DLD1 (cell line): ENCODE results near the gene URM1.
"Not testable (repeated sequence)": the region's sequence is repeated elsewhere in the genome, so short reads cannot be mapped to it uniquely, and the experiment has no call there.

Experiments used
- in situ Hi-C: cut with HindIII; loops from 2 replicates; pipeline ENCODE4 v1.10.0; 2017; ENCODE audit warnings: low sequenced_read_pairs

Gene URM1

DNA sequence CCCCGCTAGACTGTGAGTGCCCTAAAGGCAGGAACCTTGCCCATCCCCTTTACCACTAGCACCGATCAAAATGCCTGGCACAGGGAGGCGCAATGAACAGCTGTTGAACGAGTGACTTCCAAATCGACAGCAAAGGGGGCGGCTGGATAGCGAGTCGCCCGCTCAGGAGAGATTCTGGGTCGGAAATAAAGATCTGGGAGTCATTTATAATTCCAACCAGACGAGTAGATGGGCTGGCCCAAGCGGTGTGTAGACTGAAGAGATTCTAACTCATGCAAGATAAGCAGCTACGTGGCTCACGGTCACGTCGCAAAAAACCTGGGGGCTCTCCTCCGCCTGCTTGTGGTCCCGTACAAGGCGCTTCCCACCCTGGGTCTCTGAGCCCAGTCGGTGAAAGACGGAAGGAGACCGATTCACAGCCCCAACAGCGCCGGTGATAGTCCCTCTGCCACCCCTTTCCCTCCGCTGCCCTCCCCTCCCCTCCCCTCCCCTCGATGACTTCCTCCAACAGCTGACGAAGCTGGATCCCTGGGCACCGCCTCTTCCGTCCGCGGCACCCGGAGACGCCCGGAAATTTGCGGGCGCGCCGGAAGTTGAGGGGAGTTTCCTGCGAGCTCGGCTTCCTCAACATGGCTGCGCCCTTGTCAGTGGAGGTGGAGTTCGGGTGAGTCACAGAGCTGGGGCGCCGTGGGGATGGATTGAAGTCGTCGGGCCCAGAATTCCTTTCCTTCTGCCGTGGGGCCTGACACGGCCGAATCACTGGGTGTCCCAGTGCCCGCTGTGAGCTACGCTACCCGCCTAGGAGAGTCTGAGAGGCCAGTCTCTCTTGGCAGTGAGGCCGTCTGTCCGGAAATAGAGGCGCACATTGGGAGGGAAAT is at the start of gene URM1:
Gene URM1 (plus strand): TSS at position 623 of the 878 bp plus-strand sequence. CDS start 7 bp downstream, at position 630.
- in situ Hi-C loops: no loop called here

DNA sequence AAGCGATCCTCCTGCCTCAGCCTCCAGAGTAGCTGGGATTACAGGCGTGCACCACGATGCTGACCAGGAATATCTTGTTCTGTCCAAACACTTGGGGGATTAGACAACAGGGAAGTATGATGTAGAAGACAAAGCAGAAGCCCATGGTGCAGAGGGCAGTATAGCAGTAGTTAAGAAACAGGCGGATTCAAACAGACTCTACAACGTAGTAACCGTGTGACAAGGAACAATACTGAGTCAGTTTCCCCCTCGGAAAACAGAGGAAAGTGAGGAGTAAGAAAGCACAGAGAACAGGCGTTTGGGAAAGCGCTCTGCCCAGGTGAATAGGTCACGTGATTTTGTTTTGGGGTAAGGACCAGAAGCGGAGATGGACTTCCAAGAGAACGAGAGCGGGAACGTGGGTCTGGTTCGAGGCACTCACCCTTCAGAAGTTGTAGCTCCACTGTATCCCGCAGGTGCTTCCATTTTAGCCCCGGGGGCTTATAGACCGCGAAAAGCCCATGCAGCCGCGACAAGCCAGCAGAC is 49.2 kb upstream of the URM1 start:
- in situ Hi-C loops: no loop called here

DNA sequence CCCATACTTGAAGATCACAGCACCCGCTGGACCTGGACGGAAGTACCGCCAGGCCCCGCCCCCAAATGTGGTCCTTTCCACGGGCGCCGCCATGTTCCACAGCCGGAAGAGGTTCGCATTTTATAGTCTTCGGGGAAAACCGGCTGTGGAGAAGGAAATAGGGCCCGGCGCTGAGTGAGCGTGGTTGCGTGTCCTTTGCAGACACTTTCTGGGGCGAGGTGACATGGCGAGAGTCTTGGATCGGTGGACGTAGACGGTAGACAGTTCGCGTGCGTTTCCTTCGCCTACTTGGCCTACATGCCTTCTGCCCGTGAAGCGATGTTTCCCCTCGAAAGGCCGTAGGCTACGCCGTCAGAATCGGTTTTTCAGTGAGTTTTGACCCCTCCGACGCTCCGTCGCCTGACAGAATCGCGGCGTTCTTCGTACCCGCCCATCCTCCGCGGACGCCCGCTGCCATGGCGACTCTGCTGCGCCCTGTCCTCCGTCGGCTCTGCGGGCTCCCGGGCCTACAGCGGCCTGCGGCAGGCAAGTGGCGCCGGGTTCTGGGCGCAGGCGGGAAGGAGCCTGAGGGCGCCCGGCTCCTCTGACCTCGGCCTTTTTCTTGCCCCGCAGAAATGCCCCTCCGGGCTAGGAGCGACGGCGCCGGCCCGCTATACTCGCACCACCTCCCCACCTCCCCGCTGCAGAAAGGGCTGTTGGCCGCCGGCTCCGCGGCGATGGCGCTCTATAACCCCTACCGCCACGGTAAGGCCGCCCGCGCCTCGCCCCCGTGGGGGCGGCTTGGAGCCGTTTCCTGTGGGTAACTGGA is 48.6 kb upstream of the URM1 start, which contains the start of the genes COQ4 and TRUB2:
Gene COQ4 (plus strand): TSS at position 436 of the 808 bp plus-strand sequence. CDS start 20 bp downstream, at position 456.
Gene TRUB2 (minus strand): TSS at position 44 of the 808 bp plus-strand sequence. CDS start 39 bp downstream, at position 5.
- in situ Hi-C loops: no loop called here

DNA sequence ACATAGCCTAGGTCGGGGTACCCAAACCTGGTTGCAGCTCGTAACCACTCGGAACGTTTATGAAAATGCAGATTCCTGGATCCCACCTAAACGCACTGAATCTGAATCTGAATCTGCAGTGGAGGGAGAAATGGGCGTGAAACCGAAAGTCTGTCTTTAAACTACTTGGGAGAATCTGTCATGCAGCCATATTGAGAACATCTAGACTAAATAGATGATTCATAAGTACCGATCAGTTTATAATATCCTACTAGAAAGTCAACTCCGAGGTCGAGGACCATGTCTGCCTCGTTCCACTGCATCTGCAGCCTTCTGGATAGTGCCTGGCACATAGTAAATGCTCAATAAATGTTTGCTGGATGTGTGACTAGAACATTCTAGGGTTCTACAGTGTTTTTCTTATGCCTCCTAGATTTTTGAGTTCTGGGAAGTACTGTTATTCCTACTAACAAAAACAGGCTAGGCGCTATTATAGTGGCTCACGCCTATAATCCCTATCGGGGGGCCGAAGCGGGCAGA is 47.9 kb upstream of the URM1 start:
- in situ Hi-C loops: no loop called here

DNA sequence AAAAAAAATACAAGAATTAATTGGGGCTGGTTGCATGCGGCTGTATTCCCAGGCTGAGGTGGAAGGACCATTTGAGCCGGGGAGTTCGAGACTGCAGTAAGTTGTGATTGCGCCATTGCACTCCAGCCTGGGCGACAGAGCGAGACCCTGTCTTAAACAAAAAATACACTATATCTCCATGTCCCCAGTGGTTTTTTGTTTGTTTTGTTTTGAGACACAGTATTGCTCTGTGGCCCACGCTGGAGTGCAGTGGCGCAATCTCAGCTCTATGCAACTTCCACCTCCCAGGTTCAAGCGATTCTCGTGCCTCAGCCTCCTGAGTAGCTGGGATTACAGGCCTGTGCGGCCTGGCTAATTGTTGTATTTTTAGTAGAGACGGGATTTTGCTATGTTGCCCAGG is 47.4 kb upstream of the URM1 start:
- in situ Hi-C loops: no loop called here

DNA sequence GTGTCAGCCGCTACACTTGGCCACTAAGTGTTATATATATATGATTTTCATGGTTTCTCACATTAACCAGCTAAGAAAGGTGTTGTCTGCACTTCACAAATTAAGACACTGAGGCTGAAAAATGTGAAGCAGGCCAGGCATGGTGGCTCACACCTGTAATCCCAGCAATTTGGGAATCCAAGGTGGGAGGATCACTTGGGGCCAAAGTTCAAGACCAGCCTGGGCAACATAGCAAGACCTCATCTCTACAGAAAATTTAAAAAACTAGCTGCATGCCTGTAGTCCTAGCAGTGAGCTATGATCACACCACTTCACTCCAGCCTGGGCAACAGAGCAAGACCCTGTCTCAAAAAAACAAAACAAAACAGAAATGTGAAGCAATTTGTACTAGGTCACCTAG is 46.8 kb upstream of the URM1 start:
- in situ Hi-C loops: no loop called here

DNA sequence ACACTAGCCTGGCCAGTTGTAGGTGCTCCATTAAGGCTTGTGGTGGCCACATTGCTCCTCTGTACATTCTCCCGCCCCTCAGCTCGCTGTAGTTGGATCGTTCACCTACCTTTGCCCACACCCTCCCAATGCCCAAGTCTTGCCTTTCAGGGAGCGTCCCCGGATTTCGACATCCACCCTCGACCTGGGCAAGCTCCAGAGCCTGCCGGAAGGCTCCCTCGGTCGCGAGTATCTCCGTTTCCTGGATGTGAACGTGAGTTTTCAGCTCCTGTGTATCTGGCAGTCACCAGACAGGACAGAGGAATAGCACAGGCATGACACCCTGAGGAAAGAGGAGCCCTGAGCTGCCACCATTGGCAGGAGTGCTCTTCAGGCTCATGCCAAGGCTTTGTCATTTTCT is 45.5 kb upstream of the URM1 start:
- in situ Hi-C loops: no loop called here

DNA sequence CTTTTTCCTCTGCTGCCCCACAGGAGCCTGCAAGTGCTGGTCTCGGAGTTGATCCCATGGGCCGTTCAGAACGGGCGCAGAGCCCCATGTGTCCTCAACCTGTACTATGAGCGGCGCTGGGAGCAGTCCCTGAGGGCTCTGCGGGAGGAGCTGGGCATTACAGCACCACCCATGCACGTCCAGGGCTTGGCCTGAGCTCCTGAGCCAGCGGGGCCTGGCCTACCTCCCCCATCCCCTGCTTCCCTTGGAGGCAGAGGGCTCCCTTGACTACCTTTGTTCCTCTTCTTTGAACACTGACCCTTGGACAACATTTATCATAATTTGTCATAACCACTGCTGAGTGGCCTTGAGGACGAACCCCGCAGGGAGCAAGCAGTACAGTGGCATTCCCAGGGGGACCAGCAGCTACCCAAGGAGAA is 37.7 kb upstream of the URM1 start:
- in situ Hi-C loops: no loop called here

DNA sequence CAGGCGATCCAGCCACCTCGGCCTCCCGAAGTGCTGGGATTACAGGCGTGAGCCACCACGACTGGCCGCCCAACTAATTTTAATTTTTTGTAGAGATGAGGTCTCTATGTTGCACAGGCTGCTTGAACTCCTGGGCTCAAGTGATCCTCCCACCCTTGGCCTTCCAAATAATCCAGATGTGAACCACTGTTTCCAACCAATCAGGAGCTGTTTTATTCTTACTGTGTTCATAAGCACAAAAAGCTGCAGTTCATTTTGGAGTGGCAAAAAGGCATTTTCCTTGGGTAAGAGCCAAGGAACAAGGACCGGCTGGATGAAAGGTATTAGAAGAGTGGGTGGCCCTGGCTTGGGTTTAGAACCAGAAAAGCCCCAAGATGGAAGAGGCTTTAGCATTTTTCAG is 36.0 kb upstream of the URM1 start:
- in situ Hi-C loops: no loop called here

DNA sequence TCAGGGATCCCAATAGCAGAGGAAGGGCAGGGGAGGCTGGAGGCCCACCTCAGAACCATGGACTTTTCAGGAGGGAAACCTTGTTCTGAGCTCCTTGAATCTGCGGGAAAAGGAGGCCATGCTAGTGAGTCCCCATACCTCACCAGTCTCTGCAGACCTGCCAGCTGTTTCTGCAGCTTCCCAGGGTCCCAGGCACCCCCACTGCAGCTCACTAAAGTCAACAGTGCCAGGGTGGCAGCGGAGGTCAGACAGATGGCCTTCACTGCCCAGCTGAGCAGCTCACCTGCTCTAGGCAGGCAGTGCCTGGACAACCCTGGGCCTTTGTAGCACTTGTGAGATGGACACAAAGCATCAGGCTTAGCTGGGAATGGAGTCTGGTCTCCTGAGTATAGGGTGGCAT is 35.3 kb upstream of the URM1 start:
- in situ Hi-C loops: no loop called here

DNA sequence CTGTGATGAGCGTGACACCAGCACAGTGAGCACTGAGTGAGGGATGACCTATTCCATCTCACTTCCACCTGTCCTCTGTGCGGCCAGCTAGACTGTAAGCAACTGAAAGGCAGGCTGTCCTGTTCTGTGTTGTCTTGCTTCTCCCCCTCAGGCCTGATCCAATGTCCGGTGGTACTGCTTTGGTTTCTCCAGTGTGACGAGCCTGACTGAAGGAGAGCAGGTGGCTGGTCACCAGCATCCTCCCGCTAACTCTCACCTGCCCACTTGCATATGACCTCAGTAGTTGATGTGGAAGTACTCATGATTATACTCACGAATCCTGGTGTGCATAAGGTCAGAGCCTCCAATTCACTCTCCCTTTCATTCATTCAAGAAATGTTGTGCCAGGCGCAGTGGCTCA is 33.2 kb upstream of the URM1 start:
- in situ Hi-C loops: no loop called here

DNA sequence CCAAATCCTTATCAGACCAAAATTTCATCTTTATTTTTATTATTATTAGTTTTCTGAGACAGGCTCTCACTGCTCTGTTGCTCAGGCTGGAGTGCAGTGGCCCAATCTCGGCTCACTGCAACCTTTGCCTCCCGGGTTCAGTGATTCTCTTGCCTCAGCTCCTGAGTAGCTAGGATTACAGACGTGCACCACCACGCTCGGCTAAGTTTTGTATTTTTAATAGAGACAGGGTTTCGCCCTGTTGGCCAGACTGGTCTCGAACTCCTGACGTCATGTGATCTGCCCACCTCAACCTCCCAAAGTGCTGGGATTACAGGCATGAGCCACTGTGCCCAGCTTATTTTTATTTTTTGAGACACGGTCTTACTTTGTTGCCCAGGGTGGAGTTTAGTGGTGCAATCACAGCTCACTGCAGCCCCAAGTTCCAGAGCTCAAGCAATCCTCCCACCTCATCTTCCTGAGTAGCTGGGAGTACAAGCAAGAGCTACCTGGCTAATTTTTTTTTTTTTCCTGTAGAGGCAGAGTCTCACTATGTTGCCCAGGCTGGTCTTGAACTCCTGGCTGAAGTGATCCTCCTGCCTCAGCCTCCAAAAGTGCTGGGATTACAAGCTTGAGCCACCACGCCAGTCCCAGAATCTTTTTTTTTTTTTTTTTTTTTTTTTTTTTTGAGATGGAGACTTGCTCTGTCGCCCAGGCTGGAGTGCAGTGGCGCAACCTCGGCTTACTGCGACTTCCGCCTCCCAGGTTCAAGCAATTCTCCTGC is 32.1 kb upstream of the URM1 start:
- in situ Hi-C loops: not testable (repeated sequence)

DNA sequence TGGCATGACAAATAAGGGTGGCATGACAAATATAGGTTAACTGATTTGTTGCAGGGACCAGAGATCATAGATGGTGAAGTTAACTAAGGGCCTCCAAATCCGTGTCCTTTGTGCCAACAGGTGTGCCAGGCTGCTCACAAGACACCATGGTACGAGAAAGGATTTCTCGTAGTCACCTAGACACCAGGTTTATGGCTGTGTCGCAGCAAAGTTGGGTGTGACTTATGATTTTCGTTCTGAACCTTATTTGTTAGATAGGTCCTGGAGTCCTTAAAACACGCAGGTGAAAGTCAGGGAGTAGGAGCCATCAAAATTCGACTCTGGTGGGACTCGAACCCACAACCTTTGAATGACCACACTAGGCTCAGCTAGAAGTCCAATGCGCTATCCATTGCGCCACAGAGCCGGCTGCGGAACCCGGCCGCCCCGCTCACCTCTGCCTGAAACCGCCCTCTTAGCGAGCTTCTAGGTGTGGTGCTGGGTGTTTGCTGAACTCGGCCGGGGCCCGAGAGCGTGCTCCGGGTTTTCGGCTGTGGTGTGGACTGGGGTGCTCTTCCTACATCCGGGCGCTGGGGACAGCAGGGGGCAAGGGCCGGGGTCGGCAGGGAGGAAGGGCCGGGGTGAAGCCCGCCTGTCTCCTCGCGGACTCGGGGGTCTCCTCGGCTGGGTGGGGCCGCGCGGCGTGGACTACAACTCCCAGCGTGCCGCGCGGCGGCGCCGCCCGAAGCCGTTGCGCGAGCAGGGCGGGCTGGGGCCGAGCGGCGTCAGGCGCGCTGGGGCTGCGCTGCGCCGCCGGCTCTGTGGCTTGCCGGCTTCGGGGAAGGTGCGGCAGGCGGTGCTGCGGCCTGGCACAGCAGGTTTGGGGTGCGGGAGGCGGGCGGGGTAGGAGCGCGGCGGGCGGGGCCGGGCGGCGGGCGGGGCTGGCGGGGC is 31.1 kb upstream of the URM1 start, which contains the start of gene SLC27A4:
Gene SLC27A4 (plus strand): TSS at position 767 of the 930 bp plus-strand sequence. CDS start 2,606 bp downstream, outside the sequence.
- in situ Hi-C loops: no loop called here

DNA sequence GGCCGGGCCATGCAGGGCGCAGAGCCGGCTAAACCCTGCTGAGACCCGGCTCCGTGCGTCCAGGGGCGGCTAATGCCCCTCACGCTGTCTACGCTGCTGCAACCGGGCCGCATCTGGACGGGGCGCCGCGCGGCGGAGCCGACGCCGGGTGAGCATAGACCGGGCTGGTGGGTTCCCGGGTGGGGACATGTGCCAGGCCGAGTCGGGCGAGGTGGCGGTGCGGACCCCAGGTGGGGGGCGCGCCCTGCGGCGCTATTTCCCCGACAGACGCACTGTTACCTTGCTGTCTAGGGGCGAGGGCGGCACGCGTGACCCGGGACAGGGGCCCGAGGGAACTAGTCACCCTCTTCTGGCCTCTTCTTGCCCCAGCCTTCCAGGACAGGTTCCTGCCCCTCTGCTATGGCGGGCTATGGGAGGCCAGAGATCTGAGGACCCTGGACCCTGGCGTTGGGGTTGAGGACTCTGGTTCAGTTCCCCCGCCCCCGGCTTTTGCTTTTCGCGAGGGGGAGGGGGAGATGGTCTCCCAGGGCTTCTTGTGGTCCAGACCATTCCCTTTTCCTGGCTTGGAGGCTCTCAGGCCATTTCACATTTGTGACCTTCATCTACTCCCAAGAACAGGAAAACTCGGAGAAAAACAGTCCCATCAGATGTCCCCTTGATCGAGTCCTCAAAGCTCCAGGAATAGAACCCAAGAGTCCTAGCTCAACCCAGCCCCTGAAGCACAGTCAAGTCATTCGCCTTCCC is 30.3 kb upstream of the URM1 start:
- in situ Hi-C loops: no loop called here

DNA sequence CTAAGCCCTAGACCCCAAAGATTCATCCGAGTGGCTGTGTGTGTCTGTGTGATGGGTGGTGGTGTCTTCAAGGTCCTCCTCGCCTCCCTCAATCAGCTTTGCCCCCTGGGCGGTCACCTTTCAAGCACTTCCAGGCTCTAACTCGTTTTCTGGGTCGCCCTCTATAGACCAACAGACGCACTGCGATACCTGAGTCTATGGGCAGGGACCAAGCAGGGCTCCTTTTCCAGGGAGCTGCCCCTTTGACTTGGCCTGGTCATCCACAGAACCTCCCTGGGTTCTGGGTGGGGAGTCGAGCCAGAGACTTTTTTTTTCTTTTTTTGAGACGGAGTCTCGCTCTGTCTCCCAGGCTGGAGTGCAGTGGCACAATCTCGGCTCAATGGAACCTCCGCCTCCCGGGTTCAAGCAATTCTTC is 29.7 kb upstream of the URM1 start:
- in situ Hi-C loops: no loop called here

DNA sequence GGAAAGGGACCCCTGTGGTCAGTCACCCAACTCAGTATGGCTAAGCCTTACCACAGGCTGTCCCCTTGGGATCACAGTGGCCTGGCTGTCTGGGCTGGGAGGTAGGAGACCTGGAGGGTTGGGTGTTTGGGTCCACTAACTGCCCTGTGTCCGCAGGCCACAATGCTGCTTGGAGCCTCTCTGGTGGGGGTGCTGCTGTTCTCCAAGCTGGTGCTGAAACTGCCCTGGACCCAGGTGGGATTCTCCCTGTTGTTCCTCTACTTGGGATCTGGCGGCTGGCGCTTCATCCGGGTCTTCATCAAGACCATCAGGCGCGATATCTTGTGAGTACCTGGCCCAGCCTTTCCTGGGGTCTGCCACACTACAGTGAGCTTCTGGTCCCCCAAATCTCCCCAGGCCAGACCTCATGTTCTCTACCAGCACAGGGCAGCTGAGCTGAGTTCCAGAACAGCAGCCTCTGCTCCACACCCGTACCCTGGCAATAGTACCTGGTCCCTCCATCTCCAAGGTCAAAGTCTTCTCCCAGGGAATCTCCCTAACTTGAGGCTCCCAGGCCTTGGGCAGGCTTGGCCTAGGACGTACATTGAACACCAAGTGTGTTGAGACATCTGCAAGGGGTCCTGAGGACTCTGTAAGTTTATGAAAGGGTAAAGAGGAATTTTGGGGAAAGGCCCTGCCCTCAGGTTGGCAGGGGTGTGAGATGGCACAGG is 28.0 kb upstream of the URM1 start:
- in situ Hi-C loops: no loop called here

DNA sequence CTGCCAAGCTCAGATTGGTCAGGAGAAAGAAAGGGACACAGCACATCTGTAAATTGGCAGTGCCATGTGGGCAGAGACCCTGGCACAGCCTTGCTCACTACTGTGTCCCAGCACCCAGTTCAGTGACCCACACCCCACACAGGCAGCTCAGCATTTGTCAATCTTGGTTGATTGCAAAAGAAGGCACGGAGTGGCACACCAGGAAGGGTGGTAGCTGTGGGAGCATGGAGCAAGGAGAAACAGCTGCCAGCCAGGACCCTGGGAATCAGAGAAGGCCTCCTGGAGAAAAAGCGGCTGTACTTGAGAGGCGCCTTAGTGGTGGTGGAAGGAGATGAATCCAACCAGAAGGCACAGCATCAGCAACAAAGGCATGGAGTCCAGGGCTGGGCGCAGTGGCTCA is 27.3 kb upstream of the URM1 start:
- in situ Hi-C loops: no loop called here
